Tibial nerve (tissue), 4 donors: ENCODE data around the gene CAPN13. TPM values are rescaled to one million over a fixed set of nuclear protein-coding genes. Genes with fewer than 3 reads are reported as not detected.

ENCODE experiments used
- DNase-seq, 2 donors: peaks; one replicate each; pipeline ENCODE4 v3.0.0-alpha.2; 2019; ENCODE audit warnings: low spot score in 2 of 2
- H3K27ac ChIP-seq, 4 donors: fragments of 200-600 bp; sonication (generic) in 3 of 4; one replicate each; pipeline ENCODE4 v1.5.1; 2017 to 2019; ENCODE audit warnings: mild to moderate bottlenecking in 1 of 4
- H3K27me3 ChIP-seq, 2 donors: fragments of 200-600 bp; sonication (generic) in 1 of 2; one replicate each; pipeline versions ENCODE4 v1.5.1 to v1.6.0; 2017 to 2019
- H3K36me3 ChIP-seq, 3 donors: fragments of 200-600 bp; sonication (generic); one replicate each; pipeline ENCODE4 v1.5.1; 2018 to 2019
- H3K4me1 ChIP-seq, 4 donors: fragments of 200-600 bp; sonication (generic) in 3 of 4; one replicate each; pipeline ENCODE4 v1.5.1; 2017 to 2019
- H3K4me3 ChIP-seq, 4 donors: fragments of 200-600 bp; sonication (generic) in 3 of 4; one replicate each; pipeline ENCODE4 v1.5.1; 2017 to 2019; ENCODE audit warnings: mild to moderate bottlenecking in 1 of 4, moderate library complexity in 1 of 4
- H3K9me3 ChIP-seq, 4 donors: fragments of 200-600 bp; sonication (generic) in 3 of 4; one replicate each; pipeline ENCODE4 v1.5.1; 2017 to 2019
- CTCF ChIP-seq, 5 experiments: fragments of 200-600 bp in 3 of 5; fragments of 450-650 bp in 2 of 5; sonication (generic) in 3 of 5; IDR thresholded peaks; one replicate each; pipeline ENCODE4 v1.5.1; 2016 to 2019; ENCODE audit warnings: antibody characterized with exemption in 5 of 5, mild to moderate bottlenecking in 3 of 5, moderate library complexity in 2 of 5
- EP300 ChIP-seq, 2 donors: sonication (generic); formaldehyde crosslinking; IDR thresholded peaks; one replicate each; pipeline ENCODE4 v1.6.1; 2017; ENCODE audit warnings: antibody characterized with exemption in 2 of 2, mild to moderate bottlenecking in 1 of 2
- POLR2A ChIP-seq, 2 donors: fragments of 450-650 bp; IDR thresholded peaks; one replicate each; pipeline ENCODE4 v1.6.1; 2017; ENCODE audit warnings: antibody characterized with exemption in 2 of 2, mild to moderate bottlenecking in 2 of 2, moderate library complexity in 2 of 2
- WGBS, 2 donors: methylation state at CpG; one replicate each; pipeline ENCODE4 v1.1.5; 2018; 5-methylcytosine and 5-hydroxymethylcytosine counted together
- total RNA-seq, 4 donors: library from RNA; depleted of rRNA; stranded (reverse); fragments of >200 nt; gene quantifications; one replicate each; pipeline ENCODE4 v1.1.0, GENCODE V29; 2016

CAPN13 gene
- total RNA-seq, 4 donors from 2014 or later = not detected

DNA sequence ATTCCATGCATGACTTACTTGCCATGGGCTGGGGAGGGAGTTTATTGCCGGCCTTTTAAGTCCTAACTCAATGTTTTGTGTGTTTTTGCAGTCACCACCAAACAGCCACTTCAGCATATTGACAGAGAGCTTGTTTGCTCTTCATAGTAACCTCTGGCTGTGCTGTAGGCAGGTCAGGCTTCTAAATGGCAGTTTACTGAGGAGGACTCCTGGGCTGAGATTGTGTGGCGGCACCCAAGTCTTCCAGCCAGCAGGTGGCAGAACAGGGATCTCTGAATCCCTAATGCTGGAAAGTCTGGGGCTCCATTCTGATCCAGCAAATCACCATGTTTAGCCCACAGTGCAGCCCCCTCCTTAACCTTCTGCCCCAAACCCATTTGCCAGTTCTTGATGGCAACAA, 121.2 kb downstream of the CAPN13 start:
- no peak for TF ChIP-seq CTCF (IDR thresholded peaks at IDR 0.05)
- TF ChIP-seq POLR2A (IDR thresholded peaks at IDR 0.05) = no peak
- TF ChIP-seq EP300 (IDR thresholded peaks at IDR 0.05) = no peak
- 74 to 85% methylated on average over 2 of the region's 2 CpGs for WGBS, 2 donors
- Histone ChIP-seq H3K27ac (no peak overlapping the region), H3K9me3 (no peaks in the 10 kb centered on the region), H3K27me3 (no peaks in the 10 kb centered on the region), H3K4me1 (no peaks in the 10 kb centered on the region), H3K36me3 (no peaks in the 10 kb centered on the region), H3K4me3 (no peak overlapping the region)
- DNase-seq = no peak

- Histone ChIP-seq H3K27me3 (no peaks in the 10 kb centered on the region), H3K4me1 (no peaks in the 10 kb centered on the region), H3K4me3 (no peak overlapping the region), H3K9me3 (no peaks in the 10 kb centered on the region), H3K36me3 (no peaks in the 10 kb centered on the region), H3K27ac (no peak overlapping the region)
- 72 to 76% methylated on average over 3 of the region's 3 CpGs for WGBS, 2 donors
- DNase-seq = no peak
- TF ChIP-seq EP300 (IDR thresholded peaks at IDR 0.05) = no peak
- no peak for TF ChIP-seq POLR2A (IDR thresholded peaks at IDR 0.05)
Measured at GRCh38 chr2:30684996-30685395, 122.2 kb downstream of the CAPN13 start.

DNA sequence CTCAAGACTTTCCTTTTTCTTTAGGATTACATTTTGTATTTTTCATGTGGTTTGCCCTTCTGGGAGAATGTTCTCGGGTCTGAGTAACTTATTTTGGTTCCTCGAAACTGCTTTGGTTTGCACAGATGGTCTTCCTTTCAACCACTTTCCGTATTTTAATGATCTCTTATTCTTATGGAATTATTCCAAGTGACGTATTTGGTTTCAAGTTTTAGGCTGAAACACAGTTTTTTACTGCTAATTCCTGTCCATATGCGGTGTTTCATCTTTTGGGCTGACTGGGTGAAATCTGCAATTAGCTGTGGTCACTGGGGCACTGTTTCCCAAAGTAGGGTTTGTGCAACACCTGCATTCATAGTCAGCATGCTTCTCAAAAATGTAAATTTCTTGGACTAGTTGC, 122.7 kb downstream of the CAPN13 start:
- Histone ChIP-seq H3K4me3 (no peak overlapping the region), H3K36me3 (no peaks in the 10 kb centered on the region), H3K9me3 (no peaks in the 10 kb centered on the region), H3K4me1 (no peaks in the 10 kb centered on the region), H3K27ac (no peak overlapping the region), H3K27me3 (no peaks in the 10 kb centered on the region)
- WGBS, 2 donors = 56 to 62% methylated on average over 5 of the region's 5 CpGs
- DNase-seq = no peak
- no peak for TF ChIP-seq EP300 (IDR thresholded peaks at IDR 0.05)
- no peak for TF ChIP-seq CTCF (IDR thresholded peaks at IDR 0.05)
- TF ChIP-seq POLR2A (IDR thresholded peaks at IDR 0.05) = no peak

GRCh38 chr2:30684026-30684425, 123.2 kb downstream of the CAPN13 start:
- DNase-seq = no peak
- no peaks in the 10 kb centered on the region for H3K36me3 ChIP-seq
- H3K27ac ChIP-seq = no peak overlapping the region
- TF ChIP-seq POLR2A (IDR thresholded peaks at IDR 0.05) (no peak), CTCF (IDR thresholded peaks at IDR 0.05) (no peak), EP300 (IDR thresholded peaks at IDR 0.05) (no peak)
- H3K4me3 ChIP-seq = no peak overlapping the region
- WGBS, 2 donors = 83 to 85% methylated on average over 8 of the region's 8 CpGs
- H3K27me3 ChIP-seq = no peaks in the 10 kb centered on the region
- no peaks in the 10 kb centered on the region for H3K9me3 ChIP-seq
- no peaks in the 10 kb centered on the region for H3K4me1 ChIP-seq

DNA sequence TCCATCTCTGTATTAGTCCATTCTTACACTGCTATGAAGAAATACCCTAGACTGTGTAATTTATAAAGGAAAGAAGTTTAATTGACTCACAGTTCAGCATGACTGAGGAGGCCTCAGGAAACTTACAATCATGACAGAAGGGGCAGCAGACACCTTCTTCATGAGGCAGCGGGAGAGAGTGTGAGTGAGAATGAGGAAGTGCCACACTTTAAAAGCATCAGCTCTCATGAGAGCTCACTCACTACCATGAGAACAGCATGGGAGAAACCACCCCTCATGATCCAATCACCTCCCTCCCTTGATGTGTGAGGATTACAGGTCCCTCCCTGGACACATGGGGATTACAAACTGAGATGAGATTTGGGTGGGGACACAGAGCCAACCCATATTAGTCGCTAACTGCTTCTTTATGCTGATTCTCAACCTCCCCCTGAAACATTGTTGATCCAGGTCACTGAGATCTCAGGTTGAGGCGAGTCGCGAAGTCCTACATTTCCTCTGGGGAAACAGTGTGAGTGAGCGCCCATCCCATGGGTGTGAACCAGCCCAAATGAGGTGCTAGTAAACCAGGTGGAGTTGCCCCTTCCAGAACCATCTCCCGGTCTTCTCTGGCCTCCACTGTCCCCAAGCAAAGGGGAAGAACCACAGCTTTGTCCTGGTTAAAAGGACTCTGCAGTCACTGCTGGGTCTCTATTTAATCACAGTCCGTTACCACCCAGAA, 123.8 kb downstream of the CAPN13 start:
- no peak for TF ChIP-seq POLR2A (IDR thresholded peaks at IDR 0.05)
- TF ChIP-seq EP300 (IDR thresholded peaks at IDR 0.05) = no peak
- TF ChIP-seq CTCF (IDR thresholded peaks at IDR 0.05) = no peak
- Histone ChIP-seq H3K4me3 (no peak overlapping the region), H3K27me3 (no peaks in the 10 kb centered on the region), H3K36me3 (no peaks in the 10 kb centered on the region), H3K27ac (no peak overlapping the region), H3K9me3 (no peaks in the 10 kb centered on the region), H3K4me1 (no peaks in the 10 kb centered on the region)
- DNase-seq = no peak
- WGBS, 2 donors = 92 to 94% methylated on average over 8 of the region's 8 CpGs
